ENCODE measurements around the gene MYCN.

DNA sequence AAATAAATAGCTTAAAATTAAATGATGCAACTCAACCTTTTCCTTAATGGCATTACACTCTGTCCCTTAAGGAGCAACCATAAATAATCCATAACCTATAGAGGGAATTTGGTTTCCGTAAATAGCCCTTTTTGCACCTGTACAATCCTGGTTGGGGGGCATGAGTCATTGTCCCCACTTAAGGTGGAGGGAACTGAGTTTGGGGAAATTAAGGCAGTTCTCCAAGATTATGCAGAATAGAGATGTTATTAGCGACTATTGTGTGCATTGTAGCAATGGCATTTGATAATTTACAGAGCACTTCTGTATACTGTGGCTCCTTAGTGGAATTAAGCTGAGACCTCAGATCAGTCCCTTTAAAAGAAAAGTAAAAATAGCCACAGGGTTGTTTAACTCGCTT is 6.6 kb downstream of the MYCN start:
- TF ChIP-seq CTCF (IDR thresholded peaks at IDR 0.05; ENCODE audit: extremely low read depth in 1 of 2, insufficient read depth in 1 of 2, low read depth in 1 of 2, low read length in 2 of 2) (no peak), POLR2A (IDR thresholded peaks at IDR 0.05; ENCODE audit: low read depth, low read length) (no peak), MAX (IDR thresholded peaks at IDR 0.05; ENCODE audit: insufficient read depth, insufficient read length) (no peak), GATA2 (IDR thresholded peaks at IDR 0.05; ENCODE audit: insufficient read depth, insufficient read length, low read depth, low read length) (no peak), EZH2 (IDR thresholded peaks at IDR 0.05; ENCODE audit: borderline replicate concordance, low read depth, low read length, severe bottlenecking) (no peak), FOS (IDR thresholded peaks at IDR 0.05; ENCODE audit: borderline replicate concordance, insufficient read depth, low read length) (no peak), POLR2AphosphoS5 (IDR thresholded peaks at IDR 0.05; ENCODE audit: insufficient read depth, low read depth, low read length) (no peak)

Data from endothelial cell of umbilical vein (primary cell).